NB4 (cell line): ENCODE results near the gene ZMYND10.

ENCODE experiments used
- DNase-seq: peaks from one replicate; pipeline ENCODE4 v3.0.0; 2010; ENCODE audit warnings: low read depth
- H3K4me3 ChIP-seq: one replicate; pipeline ENCODE4 v1.5.1; 2011; ENCODE audit warnings: mild to moderate bottlenecking, low read depth, low read length, moderate library complexity
- CTCF ChIP-seq: IDR thresholded peaks from one replicate; pipeline ENCODE4 v1.5.1; 2012; ENCODE audit warnings: low read depth, low read length
- MAX ChIP-seq: IDR thresholded peaks from 2 replicates; pipeline ENCODE4 v1.6.1; 2011; ENCODE audit warnings: low read depth, low read length
- MYC ChIP-seq: IDR thresholded peaks from 2 replicates; pipeline ENCODE4 v1.6.1; 2011; ENCODE audit warnings: low read depth, low read length
- POLR2A ChIP-seq: IDR thresholded peaks from 2 replicates; pipeline ENCODE4 v1.6.1; 2011; ENCODE audit warnings: mild to moderate bottlenecking; ENCODE audit not compliant: insufficient read length; ENCODE audit errors: extremely low read depth

The ZMYND10 gene

GRCh38 chr3:50321336-50322114 is 24.0 kb downstream of the ZMYND10 start:
- DNase-seq: peak; percentile 88
- TF ChIP-seq CTCF: peak; percentile 17
- TF ChIP-seq MAX: 0 out of 2 replicates have a peak, but pooled peaks have one; percentile 17
- TF ChIP-seq MYC: peak; percentile 28; the same call in 1 of the 2 replicates
- peak; percentile 45 for TF ChIP-seq POLR2A
- peak overlapping the region; percentile 62 for H3K4me3 ChIP-seq

- peak overlapping the region; percentile 77 for H3K4me3 ChIP-seq
- TF ChIP-seq MYC (no peak), POLR2A (no peak), MAX (peak; percentile 47; the same call in 1 of the 2 replicates)
- DNase-seq: peak; percentile 79
Measured at GRCh38 chr3:50320853-50321335, 24.6 kb downstream of the ZMYND10 start.

GRCh38 chr3:50319894-50320625 is 25.5 kb downstream of the ZMYND10 start:
- TF ChIP-seq MAX (no peak), CTCF (no peak), MYC (no peak), POLR2A (no peak)
- H3K4me3 ChIP-seq: peak overlapping the region; percentile 77
- no peak for DNase-seq

GRCh38 chr3:50319181-50319893 is 26.2 kb downstream of the ZMYND10 start:
- no peak for DNase-seq
- H3K4me3 ChIP-seq: no peak overlapping the region
- TF ChIP-seq CTCF (no peak), POLR2A (no peak), MAX (no peak), MYC (no peak)

- no peak for TF ChIP-seq CTCF
- TF ChIP-seq POLR2A: no peak
- TF ChIP-seq MAX: no peak
- TF ChIP-seq MYC: no peak
- DNase-seq: no peak
- H3K4me3 ChIP-seq: no peak overlapping the region
Measured at GRCh38 chr3:50318615-50319014, 26.9 kb downstream of the ZMYND10 start.

- DNase-seq: no peak
- TF ChIP-seq CTCF (no peak), MAX (no peak), MYC (no peak), POLR2A (no peak)
- no peak overlapping the region for H3K4me3 ChIP-seq
Measured at GRCh38 chr3:50318163-50318562, 27.4 kb downstream of the ZMYND10 start.
